GM18505 (cell line): ENCODE data around the gene ABHD17A.
A peak's percentile ranks its signal among the peaks of the same experiment; 100 is the strongest.

Experiments used
- ATAC-seq: cut with Tn5 transposase; IDR thresholded peaks from one replicate; pipeline ENCODE4 v1.9.1; 2021; ENCODE audit not compliant: unreplicated experiment
- POLR2A ChIP-seq: IDR thresholded peaks from 4 replicates; pipeline ENCODE4 v1.6.1; 2011; ENCODE audit warnings: borderline replicate concordance; ENCODE audit not compliant: insufficient read depth, insufficient read length; ENCODE audit errors: extremely low read depth

The ABHD17A gene

DNA sequence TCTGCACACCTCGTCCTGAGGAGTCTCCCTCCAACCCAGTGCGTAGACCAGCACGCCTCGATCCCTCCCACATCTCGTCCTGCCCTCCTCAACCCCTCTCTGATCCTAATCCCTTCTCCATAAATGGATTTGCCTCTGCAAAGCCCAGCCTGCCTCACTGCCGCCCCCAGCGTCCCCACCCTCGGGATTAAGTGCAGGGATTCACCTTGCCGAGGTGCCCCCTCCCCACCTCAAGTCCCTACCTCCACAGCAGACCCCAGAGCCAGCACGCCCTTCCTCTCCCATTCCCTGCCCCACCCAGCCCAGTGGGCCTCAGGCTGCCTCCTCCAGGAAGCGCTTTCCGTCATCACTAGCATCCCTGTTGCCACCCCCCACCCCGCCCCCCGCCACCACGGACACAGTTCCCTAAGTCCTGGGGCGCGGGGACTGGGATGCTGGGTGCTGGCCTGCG is 25.9 kb downstream of the ABHD17A start:
- no peak for ATAC-seq
- TF ChIP-seq POLR2A, result no peak

DNA sequence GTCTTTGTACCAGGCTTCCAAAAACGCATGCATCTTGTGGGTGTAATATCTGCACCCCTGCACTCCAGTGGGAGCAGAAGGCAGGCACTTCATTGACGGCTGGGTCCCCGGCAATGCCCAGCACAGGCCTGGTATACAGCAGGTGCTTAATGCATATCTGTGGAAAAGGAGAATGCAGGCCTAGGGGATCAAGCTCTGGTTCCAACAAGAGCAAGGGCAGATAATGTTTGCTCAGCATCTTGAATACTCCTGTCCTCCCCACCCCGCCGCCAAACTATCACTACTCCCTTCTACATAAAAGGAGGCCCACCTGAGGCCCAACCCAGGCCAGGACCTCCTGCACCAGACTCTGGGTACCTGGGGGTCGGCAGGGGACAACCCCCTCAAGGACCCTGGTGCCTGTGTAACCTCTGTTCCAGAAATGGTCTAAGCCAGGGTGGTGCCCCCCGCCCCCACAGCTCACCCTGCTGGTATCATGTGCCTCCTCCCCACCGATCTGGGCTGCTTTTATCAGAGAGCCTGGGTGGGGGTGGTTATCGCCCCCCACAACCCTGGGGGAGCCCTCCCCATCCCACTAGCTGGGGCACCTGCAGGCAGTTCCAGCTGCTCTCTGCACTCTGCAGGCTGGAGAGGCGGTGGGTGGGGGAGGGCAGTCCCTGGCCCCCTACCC is 26.7 kb downstream of the ABHD17A start:
- no peak for ATAC-seq

DNA sequence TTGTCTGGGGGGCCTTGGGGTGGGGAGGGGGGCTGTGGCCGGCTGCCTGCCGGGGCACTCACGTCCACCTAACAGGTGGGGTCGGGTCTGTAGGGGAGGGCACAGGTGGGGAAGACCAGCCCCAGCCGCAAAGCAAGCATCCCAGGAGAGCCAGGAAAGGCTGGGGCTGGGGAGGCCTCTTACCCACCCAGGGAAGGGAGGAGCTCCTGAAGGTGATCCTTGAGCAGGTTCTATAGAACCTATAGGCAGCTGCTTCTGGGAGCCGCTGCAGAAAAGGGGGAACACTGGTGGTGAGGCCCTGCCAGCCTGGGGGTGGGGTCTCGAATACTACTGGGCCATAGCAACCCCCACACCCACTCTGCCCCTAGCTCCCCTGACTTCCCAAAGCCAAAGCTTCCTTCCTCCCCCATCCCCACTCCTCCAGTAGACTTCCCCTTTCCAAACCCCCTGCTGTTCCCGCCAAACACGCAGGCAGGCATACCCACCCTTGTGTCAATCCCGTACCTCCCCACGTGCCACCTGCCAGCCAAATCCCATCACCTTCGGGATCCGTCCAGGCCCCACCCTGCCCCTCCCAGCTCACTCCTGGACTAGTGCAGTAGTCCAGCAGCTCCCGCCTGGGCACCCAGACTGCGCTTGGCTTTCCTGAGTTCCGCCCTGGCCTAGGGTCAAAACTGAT is 27.5 kb downstream of the ABHD17A start:
- no peak for TF ChIP-seq POLR2A
- ATAC-seq, result no peak

More for the DNA sequence above, 26.7 kb downstream of the ABHD17A start:
- TF ChIP-seq POLR2A, result no peak

DNA sequence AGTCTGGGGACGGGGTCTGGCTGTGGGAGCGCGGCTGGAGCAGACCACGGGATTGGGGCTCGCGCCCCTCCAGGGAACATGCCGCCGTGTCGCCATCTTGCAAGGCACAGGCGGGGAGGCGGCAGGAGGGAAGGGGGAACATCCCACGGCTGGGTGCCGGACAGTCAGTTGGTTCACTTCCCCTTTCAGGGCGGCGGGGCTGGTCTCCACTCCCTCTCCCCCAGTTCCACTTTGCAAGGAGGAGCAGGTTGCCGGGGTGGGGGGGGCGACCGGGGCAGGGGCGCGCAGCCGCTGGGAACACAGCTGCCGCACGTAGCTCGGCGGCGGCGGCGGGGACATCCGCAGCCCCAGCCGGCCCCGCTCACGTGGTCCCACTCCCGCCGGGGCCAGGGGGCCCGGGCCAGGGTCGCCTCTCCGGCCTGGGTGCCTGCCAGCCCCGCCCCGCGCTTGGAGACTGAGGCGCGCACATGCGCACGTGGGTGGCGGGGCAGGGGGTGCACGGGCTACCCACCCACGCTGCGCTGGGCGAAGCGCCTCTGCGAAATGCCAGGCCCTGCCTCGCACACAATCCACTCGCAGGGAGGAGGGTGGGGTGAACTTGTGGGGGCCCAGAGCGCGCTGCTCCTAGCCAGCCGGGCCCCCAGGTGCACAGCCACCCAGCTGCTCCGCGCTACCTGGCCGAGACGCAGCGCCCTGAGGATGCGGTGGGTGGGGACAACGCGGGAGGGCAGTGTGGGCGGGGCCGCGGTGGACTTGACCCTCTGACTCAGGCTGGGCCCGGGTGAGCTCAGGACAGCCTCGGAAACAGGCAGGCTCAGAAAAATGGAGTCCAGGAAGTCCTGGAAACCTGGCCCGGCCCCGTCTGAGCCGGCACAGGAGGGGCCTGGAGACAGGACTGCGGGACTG is 28.3 kb downstream of the ABHD17A start:
- peak; percentile 22 for TF ChIP-seq POLR2A
- peak; percentile 26 for ATAC-seq

DNA sequence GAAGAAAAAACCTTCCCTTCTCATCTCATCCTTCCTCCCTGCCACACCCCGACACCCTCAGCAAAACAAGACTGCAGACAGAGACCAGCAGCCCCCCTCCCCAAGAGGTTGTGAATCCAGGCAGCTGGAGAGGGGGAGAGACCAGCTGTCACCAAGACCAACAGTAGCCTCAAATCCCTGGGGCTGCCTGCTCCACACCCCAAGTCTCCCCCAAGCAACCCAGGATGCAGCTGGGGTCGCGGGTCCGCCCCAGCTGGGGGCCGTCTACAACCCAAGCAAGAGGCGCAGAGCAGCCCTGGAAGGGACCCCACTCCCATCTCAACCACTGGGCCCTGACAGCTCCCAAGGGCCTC is 29.0 kb downstream of the ABHD17A start:
- ATAC-seq, result no peak
- peak; percentile 4 for TF ChIP-seq POLR2A

DNA sequence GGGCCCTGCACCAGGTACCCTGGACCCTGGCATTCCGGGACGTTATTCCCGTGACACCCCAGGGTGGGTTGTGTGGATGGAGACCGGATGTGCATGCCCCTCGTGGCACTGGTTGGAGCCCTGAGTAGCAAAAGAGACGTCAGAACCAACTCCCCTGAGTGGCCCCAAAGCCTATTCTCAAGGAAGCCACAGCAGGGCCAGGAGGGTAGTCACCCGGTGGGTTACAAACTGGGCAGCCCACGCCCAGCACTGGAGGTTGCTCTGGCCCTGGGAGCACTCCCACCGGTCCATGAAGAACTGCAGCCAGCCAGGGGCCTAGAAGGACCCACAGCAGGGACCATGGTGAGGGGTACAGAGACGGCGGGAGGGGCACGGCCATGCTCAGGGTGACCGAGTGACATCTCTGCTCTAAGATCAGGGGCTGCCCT is 29.5 kb downstream of the ABHD17A start:
- no peak for ATAC-seq
- TF ChIP-seq POLR2A, result no peak

DNA sequence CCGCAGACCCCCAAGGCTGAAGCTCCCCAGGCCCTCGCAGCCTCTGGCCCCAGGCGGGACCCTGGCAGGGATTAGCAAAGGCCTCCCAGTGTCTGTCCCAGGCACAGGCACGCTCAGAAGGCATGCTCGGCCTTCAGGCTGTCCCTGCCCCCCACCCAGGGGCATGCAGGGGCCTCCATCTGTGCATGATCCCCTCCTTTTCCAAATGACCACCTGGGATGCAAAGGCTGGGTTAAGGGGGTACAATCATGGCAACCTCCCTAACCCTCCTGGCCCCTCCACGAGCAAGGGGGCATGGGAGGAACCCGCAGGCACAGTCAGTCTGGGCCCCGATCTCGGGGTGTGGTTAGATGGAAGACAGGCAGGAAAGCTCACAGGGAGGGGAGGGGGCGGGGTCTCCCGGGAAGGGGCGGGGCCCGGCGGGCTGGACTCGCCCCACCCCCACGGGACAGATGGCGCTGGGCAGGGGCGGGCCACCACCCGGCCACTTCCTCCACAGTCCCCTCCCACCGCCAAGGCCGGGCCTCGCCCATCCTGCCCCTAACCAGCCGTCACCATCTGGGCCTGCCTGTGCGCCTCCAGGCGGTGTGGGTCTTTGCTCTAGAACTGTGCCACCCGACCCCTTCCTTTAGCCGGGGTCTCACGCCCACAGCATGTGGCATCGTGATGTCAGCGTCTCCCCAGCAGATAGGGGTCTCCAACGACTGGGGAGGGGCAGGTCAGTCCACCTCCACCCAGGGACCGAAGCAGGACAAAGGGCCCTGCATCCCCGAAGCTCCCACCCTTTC is 30.1 kb downstream of the ABHD17A start:
- TF ChIP-seq POLR2A, result peak; percentile 66
- ATAC-seq, result peak; percentile 44

DNA sequence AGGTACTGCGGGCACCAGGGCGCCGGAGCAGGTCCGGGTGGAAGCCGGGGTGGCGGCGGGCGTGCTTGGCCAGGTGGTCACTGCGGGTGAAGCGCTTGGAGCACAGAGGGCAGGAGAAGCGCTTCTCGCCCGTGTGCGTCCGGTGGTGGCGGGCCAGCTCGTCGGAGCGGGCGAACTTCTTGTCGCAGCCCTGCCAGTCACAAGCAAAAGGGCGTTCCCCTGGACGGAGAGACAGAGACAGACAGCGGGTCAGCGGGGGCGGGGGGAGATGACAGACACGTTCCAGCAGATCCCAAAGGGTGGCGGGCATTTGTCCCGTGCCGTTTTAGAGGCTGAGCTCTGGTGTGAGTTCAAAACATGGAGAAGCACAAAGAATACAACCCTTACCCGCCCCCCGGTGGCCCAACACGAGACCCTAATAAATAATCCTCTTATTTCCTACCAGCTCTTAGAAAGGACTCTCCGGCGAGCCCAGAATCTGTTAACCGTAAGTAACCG is 30.7 kb downstream of the ABHD17A start:
- ATAC-seq, result no peak
- no peak for TF ChIP-seq POLR2A

DNA sequence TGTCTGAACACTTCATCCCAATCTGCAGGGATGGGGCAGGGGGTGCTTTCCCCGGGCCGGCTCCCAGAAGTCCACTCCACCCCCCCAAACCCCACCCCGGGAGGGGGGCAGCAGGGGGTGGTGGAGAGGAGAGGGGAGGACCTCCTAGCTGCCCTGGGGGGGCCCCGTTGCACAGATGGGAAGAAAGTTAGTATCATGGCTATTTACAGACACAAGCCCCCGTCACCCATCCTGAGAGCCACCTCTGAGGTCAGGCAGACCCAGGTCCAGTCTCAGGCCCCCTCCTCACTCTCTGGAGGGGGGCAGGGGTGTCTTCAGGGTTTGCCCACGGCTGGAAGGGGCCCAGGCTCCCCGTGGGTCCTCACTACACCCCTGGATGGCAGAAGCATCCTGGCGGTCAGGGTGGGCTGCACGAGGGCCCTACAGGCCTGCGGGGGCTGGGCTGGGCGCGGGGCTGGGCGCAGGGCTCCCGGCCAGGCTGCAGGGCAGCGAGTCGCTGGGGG is 31.2 kb downstream of the ABHD17A start:
- no peak for TF ChIP-seq POLR2A
- ATAC-seq, result no peak

DNA sequence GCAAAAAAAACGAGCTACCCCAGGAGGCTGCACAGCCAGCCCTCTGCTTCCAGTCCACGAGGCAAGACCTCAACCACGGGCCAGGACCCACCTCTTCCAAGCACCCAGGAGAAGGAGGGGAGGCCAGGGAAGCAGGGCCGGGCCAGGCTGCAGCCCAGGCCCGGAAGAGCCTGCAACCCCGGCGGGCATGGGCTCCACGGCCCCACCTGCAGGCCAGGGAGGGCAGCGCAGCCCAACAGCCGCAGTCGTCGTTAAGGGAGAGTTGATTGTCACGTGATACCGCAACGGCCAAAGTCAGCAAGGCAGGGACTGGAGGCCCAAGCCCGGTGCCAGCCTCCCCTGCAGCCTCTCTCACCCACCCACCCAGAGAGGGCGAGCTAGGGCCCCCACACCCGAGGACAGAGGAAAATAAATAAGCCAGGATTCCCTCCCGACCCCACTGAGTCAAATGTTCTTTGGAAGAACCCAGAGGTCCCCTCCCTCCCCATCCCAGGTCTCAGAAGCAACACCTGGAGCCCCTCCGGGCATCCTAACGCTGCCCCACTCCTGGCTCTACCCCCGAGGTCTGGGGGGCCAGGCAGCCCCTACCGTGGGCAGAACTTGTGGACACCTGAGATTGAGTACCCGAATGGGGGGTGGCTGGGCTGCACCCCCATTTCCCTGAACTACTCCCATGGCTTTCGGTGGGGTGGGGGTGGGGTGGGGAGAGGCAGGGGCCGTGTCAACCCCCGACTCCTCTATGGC is 31.8 kb downstream of the ABHD17A start:
- peak; percentile 10 for TF ChIP-seq POLR2A
- no peak for ATAC-seq

DNA sequence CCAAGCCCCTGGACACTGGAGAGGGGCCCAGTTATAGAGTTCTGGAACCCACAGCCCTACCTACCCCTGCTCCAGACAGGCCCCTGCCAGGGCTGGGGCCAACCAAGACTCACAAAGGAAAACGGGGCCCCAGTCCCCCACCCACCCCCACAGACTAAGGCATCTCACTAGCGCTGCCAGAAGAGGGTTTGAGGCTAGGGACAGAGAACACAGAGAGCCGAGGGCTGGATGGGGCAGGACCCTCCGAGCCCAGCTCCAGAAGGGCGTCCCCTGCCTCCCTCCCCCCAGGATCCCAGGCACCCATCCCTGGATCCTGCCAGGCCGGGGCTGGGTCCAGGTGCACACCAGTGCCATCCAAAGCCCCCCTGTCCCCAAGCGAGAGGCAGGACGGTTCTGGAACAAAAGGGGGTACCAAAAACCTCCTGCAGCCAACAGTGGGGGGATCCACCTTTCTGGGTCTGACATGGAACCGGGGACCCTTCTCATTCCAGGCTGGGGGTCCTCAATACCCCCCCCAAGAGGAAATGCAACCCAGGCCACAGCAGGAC is 32.6 kb downstream of the ABHD17A start:
- no peak for ATAC-seq
- no peak for TF ChIP-seq POLR2A
